ENCODE results near the gene XXYLT1. TPM values are rescaled to one million over a fixed set of nuclear protein-coding genes. Genes with fewer than 3 reads are reported as not detected.

XXYLT1 gene
- total RNA-seq, 1 experiment from 2014 or later, result 10.9 TPM

- TF ChIP-seq SRF (IDR thresholded peaks at IDR 0.05; ENCODE audit: low read depth) (no peak), CTCF (IDR thresholded peaks at IDR 0.05 in 2 of 3, conservative IDR thresholded peaks at IDR 0.05 in 1 of 3; ENCODE audit: borderline replicate concordance in 1 of 3, insufficient read depth in 1 of 3, low read depth in 2 of 3, low read length in 2 of 3) (peak; percentile 5 to 36 (median 34); a peak in 3 of 6 replicates), RAD21 (IDR thresholded peaks at IDR 0.05; ENCODE audit: low read depth) (peak; percentile 38)
- Histone ChIP-seq H3K4me3 (replicated peaks in 1 of 2; ENCODE audit: low read depth in 1 of 2, low read length in 2 of 2) (no peak overlapping the region), H4K20me1 (ENCODE audit: insufficient read depth) (no peaks in the 10 kb centered on the region), H2AFZ (ENCODE audit: low read depth, low read length, poor library complexity, severe bottlenecking) (no peak overlapping the region), H3K9me2 (ENCODE audit: insufficient read depth) (no peaks in the 10 kb centered on the region), H3K27me3 (ENCODE audit: insufficient read depth, low read length) (no peaks in the 10 kb centered on the region), H3K9me3 (ENCODE audit: control insufficient read depth in 1 of 2, insufficient read depth in 1 of 2, low read depth in 1 of 2, low read length in 2 of 2) (no peaks in the 10 kb centered on the region), H3K9ac (ENCODE audit: low read length) (no peak overlapping the region), H3K27ac (ENCODE audit: low read depth, low read length) (no peak overlapping the region), H3K4me2 (ENCODE audit: low read length) (no peak overlapping the region), H3K79me2 (ENCODE audit: insufficient read depth, low read length) (no peaks in the 10 kb centered on the region), H3K4me1 (ENCODE audit: control insufficient read depth in 1 of 2, insufficient read depth in 2 of 2, low read length in 2 of 2) (no peaks in the 10 kb centered on the region), H3K36me3 (ENCODE audit: control insufficient read depth in 1 of 2, insufficient read depth in 2 of 2, low read length in 2 of 2) (no peaks in the 10 kb centered on the region)
- peak; percentile 71 for ATAC-seq
- CTCF ChIA-PET, result no interaction called here
- RAD21 ChIA-PET (ENCODE audit: low non-redundant PET in 1 of 2, low total read pairs in 2 of 2, uncharacterized antibody in 2 of 2, unreplicated experiment in 2 of 2), result no interaction called here
- no peak for DNase-seq (ENCODE audit: low read depth, low spot score)
- BruUV-seq (replicated peaks), result no TSS peak
- intact Hi-C loops (cut with micrococcal nuclease), result no loop called here
- POLR2A ChIA-PET, result no interaction called here
Observed at GRCh38 chr3:195226900-195227447, 44.0 kb downstream of the XXYLT1 start.

GRCh38 chr3:195226445-195226844 lies 44.5 kb downstream of the XXYLT1 start:
- no peak overlapping the region for H2AFZ ChIP-seq (ENCODE audit: low read depth, low read length, poor library complexity, severe bottlenecking)
- H3K9me2 ChIP-seq (ENCODE audit: insufficient read depth), result no peaks in the 10 kb centered on the region
- H4K20me1 ChIP-seq (ENCODE audit: insufficient read depth), result no peaks in the 10 kb centered on the region
- H3K4me3 ChIP-seq (replicated peaks in 1 of 2; ENCODE audit: low read depth in 1 of 2, low read length in 2 of 2), result no peak overlapping the region
- ATAC-seq, result no peak
- intact Hi-C loops (cut with micrococcal nuclease), result no loop called here
- ChIA-PET CTCF (no interaction called here), POLR2A (no interaction called here), RAD21 (ENCODE audit: low non-redundant PET in 1 of 2, low total read pairs in 2 of 2, uncharacterized antibody in 2 of 2, unreplicated experiment in 2 of 2) (no interaction called here)
- no peaks in the 10 kb centered on the region for H3K79me2 ChIP-seq (ENCODE audit: insufficient read depth, low read length)
- H3K9ac ChIP-seq (ENCODE audit: low read length), result no peak overlapping the region
- BruUV-seq (replicated peaks), result no TSS peak
- no peak for DNase-seq (ENCODE audit: low read depth, low spot score)
- H3K9me3 ChIP-seq (ENCODE audit: control insufficient read depth in 1 of 2, insufficient read depth in 1 of 2, low read depth in 1 of 2, low read length in 2 of 2), result no peaks in the 10 kb centered on the region
- no peaks in the 10 kb centered on the region for H3K4me1 ChIP-seq (ENCODE audit: control insufficient read depth in 1 of 2, insufficient read depth in 2 of 2, low read length in 2 of 2)
- H3K27ac ChIP-seq (ENCODE audit: low read depth, low read length), result no peak overlapping the region
- no peak overlapping the region for H3K4me2 ChIP-seq (ENCODE audit: low read length)
- no peak for TF ChIP-seq ATF3 (IDR thresholded peaks at IDR 0.05)
- no peak for TF ChIP-seq SRF (IDR thresholded peaks at IDR 0.05; ENCODE audit: low read depth)
- H3K36me3 ChIP-seq (ENCODE audit: control insufficient read depth in 1 of 2, insufficient read depth in 2 of 2, low read length in 2 of 2), result no peaks in the 10 kb centered on the region
- no peaks in the 10 kb centered on the region for H3K27me3 ChIP-seq (ENCODE audit: insufficient read depth, low read length)

All from HCT116 (cell line).